ENCODE results near the gene DNAJC17. TPM values are rescaled to one million over a fixed set of nuclear protein-coding genes. Genes with fewer than 3 reads are reported as not detected.

DNAJC17 gene
- total and polyA plus RNA-seq, 2 of the 13 experiments (the other 11 are each of a cell fraction or from before 2014, with no cell fraction given) = 22.2 to 26.5 TPM

DNA sequence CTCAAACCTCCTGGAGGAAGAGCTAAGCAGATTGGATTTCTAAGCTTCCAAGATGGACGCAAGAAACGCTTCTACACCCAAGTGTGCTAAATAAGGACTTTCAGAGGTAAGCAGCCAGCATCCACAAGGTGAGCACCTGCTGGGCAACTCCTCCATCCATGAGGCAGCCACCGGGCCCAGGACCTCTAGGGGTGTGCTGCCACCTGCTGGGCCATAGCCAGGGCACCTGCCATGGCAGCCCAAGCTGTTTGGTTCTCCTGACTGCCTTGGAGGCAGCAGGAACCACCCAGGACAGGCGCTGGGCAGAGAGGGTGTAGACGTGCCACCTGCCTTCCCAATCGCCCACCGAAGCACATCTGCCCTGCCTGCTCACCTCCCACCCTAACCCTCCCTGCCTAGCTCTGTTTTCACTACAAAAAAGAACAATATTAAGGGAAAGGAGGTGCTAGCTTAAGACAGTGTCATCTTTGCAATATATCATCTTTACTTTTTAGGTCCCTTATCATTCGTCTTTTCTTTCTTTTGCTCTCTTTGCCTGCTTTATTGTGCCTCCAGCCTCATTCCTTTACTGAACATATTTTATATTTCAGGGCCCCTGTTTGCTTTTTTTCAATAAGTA, 24.6 kb downstream of the DNAJC17 start (continued):
- TF ChIP-seq YEATS2 (CRISPR knock-in tag; IDR thresholded peaks at IDR 0.05; ENCODE audit: borderline replicate concordance) = peak; percentile 50; the same call in 1 of the 2 replicates
- TF ChIP-seq, protein P1, sequence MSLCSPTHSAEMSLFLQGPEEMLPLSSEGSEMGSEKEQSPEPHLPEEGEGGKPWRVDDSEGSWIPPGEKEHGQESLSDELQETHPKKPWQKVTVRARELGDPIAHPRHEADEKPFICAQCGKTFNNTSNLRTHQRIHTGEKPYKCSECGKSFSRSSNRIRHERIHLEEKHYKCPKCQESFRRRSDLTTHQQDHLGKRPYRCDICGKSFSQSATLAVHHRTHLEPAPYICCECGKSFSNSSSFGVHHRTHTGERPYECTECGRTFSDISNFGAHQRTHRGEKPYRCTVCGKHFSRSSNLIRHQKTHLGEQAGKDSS (CRISPR knock-in tag; IDR thresholded peaks at IDR 0.05; ENCODE audit: borderline replicate concordance, low read depth) = peak; percentile 41; the same call in 1 of the 2 replicates
- TF ChIP-seq, protein P2, sequence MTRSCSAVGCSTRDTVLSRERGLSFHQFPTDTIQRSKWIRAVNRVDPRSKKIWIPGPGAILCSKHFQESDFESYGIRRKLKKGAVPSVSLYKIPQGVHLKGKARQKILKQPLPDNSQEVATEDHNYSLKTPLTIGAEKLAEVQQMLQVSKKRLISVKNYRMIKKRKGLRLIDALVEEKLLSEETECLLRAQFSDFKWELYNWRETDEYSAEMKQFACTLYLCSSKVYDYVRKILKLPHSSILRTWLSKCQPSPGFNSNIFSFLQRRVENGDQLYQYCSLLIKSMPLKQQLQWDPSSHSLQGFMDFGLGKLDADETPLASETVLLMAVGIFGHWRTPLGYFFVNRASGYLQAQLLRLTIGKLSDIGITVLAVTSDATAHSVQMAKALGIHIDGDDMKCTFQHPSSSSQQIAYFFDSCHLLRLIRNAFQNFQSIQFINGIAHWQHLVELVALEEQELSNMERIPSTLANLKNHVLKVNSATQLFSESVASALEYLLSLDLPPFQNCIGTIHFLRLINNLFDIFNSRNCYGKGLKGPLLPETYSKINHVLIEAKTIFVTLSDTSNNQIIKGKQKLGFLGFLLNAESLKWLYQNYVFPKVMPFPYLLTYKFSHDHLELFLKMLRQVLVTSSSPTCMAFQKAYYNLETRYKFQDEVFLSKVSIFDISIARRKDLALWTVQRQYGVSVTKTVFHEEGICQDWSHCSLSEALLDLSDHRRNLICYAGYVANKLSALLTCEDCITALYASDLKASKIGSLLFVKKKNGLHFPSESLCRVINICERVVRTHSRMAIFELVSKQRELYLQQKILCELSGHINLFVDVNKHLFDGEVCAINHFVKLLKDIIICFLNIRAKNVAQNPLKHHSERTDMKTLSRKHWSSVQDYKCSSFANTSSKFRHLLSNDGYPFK (CRISPR knock-in tag; IDR thresholded peaks at IDR 0.05; ENCODE audit: borderline replicate concordance) = no peak
- no peak for TF ChIP-seq NONO (IDR thresholded peaks at IDR 0.05)
- TF ChIP-seq NONO (CRISPR knock-in tag; conservative IDR thresholded peaks at IDR 0.05) = no peak
- TF ChIP-seq, protein P3, sequence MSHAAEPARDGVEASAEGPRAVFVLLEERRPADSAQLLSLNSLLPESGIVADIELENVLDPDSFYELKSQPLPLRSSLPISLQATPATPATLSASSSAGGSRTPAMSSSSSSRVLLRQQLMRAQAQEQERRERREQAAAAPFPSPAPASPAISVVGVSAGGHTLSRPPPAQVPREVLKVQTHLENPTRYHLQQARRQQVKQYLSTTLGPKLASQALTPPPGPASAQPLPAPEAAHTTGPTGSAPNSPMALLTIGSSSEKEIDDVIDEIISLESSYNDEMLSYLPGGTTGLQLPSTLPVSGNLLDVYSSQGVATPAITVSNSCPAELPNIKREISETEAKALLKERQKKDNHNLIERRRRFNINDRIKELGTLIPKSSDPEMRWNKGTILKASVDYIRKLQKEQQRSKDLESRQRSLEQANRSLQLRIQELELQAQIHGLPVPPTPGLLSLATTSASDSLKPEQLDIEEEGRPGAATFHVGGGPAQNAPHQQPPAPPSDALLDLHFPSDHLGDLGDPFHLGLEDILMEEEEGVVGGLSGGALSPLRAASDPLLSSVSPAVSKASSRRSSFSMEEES (CRISPR knock-in tag; IDR thresholded peaks at IDR 0.05) = 0 out of 2 replicates have a peak, but pooled peaks have one; percentile 23
- peak; percentile 42 for TF ChIP-seq FOXA3 (CRISPR knock-in tag; IDR thresholded peaks at IDR 0.05)
- TF ChIP-seq TOPORS (CRISPR knock-in tag; IDR thresholded peaks at IDR 0.05) = no peak
- peak; percentile 36; the same call in 1 of the 2 replicates for TF ChIP-seq BHLHE40 (IDR thresholded peaks at IDR 0.05; ENCODE audit: low read length)
- TF ChIP-seq, protein P4, sequence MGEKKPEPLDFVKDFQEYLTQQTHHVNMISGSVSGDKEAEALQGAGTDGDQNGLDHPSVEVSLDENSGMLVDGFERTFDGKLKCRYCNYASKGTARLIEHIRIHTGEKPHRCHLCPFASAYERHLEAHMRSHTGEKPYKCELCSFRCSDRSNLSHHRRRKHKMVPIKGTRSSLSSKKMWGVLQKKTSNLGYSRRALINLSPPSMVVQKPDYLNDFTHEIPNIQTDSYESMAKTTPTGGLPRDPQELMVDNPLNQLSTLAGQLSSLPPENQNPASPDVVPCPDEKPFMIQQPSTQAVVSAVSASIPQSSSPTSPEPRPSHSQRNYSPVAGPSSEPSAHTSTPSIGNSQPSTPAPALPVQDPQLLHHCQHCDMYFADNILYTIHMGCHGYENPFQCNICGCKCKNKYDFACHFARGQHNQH (CRISPR knock-in tag; IDR thresholded peaks at IDR 0.05) = peak; percentile 72; the same call in 1 of the 2 replicates
- TF ChIP-seq GATAD2A (CRISPR knock-in tag; IDR thresholded peaks at IDR 0.05) = peak; percentile 63
- peak; percentile 74; the same call in 1 of the 2 replicates for TF ChIP-seq MYC (CRISPR knock-in tag; IDR thresholded peaks at IDR 0.05; ENCODE audit: borderline replicate concordance)
- TF ChIP-seq, protein P5, sequence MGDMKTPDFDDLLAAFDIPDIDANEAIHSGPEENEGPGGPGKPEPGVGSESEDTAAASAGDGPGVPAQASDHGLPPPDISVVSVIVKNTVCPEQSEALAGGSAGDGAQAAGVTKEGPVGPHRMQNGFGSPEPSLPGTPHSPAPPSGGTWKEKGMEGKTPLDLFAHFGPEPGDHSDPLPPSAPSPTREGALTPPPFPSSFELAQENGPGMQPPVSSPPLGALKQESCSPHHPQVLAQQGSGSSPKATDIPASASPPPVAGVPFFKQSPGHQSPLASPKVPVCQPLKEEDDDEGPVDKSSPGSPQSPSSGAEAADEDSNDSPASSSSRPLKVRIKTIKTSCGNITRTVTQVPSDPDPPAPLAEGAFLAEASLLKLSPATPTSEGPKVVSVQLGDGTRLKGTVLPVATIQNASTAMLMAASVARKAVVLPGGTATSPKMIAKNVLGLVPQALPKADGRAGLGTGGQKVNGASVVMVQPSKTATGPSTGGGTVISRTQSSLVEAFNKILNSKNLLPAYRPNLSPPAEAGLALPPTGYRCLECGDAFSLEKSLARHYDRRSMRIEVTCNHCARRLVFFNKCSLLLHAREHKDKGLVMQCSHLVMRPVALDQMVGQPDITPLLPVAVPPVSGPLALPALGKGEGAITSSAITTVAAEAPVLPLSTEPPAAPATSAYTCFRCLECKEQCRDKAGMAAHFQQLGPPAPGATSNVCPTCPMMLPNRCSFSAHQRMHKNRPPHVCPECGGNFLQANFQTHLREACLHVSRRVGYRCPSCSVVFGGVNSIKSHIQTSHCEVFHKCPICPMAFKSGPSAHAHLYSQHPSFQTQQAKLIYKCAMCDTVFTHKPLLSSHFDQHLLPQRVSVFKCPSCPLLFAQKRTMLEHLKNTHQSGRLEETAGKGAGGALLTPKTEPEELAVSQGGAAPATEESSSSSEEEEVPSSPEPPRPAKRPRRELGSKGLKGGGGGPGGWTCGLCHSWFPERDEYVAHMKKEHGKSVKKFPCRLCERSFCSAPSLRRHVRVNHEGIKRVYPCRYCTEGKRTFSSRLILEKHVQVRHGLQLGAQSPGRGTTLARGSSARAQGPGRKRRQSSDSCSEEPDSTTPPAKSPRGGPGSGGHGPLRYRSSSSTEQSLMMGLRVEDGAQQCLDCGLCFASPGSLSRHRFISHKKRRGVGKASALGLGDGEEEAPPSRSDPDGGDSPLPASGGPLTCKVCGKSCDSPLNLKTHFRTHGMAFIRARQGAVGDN (CRISPR knock-in tag; IDR thresholded peaks at IDR 0.05) = peak; percentile 64
- TF ChIP-seq, protein P6, sequence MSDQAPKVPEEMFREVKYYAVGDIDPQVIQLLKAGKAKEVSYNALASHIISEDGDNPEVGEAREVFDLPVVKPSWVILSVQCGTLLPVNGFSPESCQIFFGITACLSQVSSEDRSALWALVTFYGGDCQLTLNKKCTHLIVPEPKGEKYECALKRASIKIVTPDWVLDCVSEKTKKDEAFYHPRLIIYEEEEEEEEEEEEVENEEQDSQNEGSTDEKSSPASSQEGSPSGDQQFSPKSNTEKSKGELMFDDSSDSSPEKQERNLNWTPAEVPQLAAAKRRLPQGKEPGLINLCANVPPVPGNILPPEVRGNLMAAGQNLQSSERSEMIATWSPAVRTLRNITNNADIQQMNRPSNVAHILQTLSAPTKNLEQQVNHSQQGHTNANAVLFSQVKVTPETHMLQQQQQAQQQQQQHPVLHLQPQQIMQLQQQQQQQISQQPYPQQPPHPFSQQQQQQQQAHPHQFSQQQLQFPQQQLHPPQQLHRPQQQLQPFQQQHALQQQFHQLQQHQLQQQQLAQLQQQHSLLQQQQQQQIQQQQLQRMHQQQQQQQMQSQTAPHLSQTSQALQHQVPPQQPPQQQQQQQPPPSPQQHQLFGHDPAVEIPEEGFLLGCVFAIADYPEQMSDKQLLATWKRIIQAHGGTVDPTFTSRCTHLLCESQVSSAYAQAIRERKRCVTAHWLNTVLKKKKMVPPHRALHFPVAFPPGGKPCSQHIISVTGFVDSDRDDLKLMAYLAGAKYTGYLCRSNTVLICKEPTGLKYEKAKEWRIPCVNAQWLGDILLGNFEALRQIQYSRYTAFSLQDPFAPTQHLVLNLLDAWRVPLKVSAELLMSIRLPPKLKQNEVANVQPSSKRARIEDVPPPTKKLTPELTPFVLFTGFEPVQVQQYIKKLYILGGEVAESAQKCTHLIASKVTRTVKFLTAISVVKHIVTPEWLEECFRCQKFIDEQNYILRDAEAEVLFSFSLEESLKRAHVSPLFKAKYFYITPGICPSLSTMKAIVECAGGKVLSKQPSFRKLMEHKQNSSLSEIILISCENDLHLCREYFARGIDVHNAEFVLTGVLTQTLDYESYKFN (CRISPR knock-in tag; conservative IDR thresholded peaks at IDR 0.05) = no peak

All from HepG2 (cell line).